ENCODE measurements around the gene MINDY2. TPM values are rescaled to one million over a fixed set of nuclear protein-coding genes. Genes with fewer than 3 reads are reported as not detected.

Gene MINDY2
- total and polyA plus RNA-seq, 2 of the 8 experiments (the other 6 are each of a cell fraction or from before 2014, with no cell fraction given), result 3.1 to 25.7 TPM

GRCh38 chr15:58864602-58865424 lies 93.7 kb downstream of the MINDY2 start:
- WGBS, 2 experiments (ENCODE audit: extremely low coverage in 1 of 2, insufficient coverage in 1 of 2, insufficient read length in 1 of 2, insufficient replicate concordance in 2 of 2, low coverage in 1 of 2, low lambda C conversion rate in 2 of 2, missing lambda C conversion rate in 1 of 2), result 27% methylated on average over 47 of the region's 54 CpGs; no CpG with 5 or more reads in 1 of the 2 experiments
- Histone ChIP-seq H4K91ac (replicated peaks; ENCODE audit: insufficient read length, low read length) (peak overlapping the region; percentile 66), H2BK12ac (ENCODE audit: low read depth, low read length) (peak overlapping the region; percentile 79), H3K23me2 (ENCODE audit: low read depth, low read length) (peaks cover 4% of the 10 kb centered on the region; the same call in 1 of the 2 replicates), H2BK20ac (ENCODE audit: low read length) (peak overlapping the region; percentile 82; the same call in 1 of the 2 replicates), H3K79me1 (ENCODE audit: low read depth, low read length) (no peaks in the 10 kb centered on the region), H3K4me2 (ENCODE audit: insufficient read depth in 1 of 2, low read depth in 2 of 2, low read length in 2 of 2) (peak overlapping the region; percentile 67 to 74), H3K36me3 (ENCODE audit: control insufficient read depth in 2 of 4, insufficient read depth in 4 of 4, low read length in 3 of 4) (no peaks in the 10 kb centered on the region), H3K23ac (ENCODE audit: insufficient read length) (no peak overlapping the region), H3K4ac (replicated peaks; ENCODE audit: insufficient read length, low read depth, low read length) (no peak overlapping the region), H3K27ac (ENCODE audit: low read depth, low read length) (no peak overlapping the region), H3K14ac (ENCODE audit: insufficient read length) (no peak overlapping the region), H2AK5ac (ENCODE audit: low read depth, low read length) (no peak overlapping the region), H3K9me3 (ENCODE audit: insufficient read depth in 2 of 2, low read depth in 1 of 2, low read length in 1 of 2) (no peaks in the 10 kb centered on the region; a peak in 1 of 4 replicates), H3K18ac (ENCODE audit: extremely low read depth, low read length) (peak overlapping the region; percentile 76), H3K9ac (replicated peaks in 1 of 4; ENCODE audit: extremely low read depth in 1 of 4, low read depth in 3 of 4, low read length in 3 of 4) (peak overlapping the region in 2 of 4 experiments; percentile 36 to 53; a peak in 4 of 7 replicates), H3K79me2 (ENCODE audit: control insufficient read depth in 1 of 2, insufficient read depth in 2 of 2, low read length in 2 of 2) (no peaks in the 10 kb centered on the region), H2BK15ac (ENCODE audit: low read length) (peak overlapping the region; percentile 14), H3K4me1 (replicated peaks in 1 of 4; ENCODE audit: control insufficient read depth in 3 of 4, insufficient read depth in 4 of 4, low read length in 3 of 4) (peaks cover 0 to 11% (median 5%) of the 10 kb centered on the region in 4 experiments; a peak in 3 of 7 replicates), H2AFZ (ENCODE audit: low read length) (peak overlapping the region; percentile 97), H4K5ac (ENCODE audit: insufficient read length, low read depth, low read length) (no peak overlapping the region), H4K20me1 (replicated peaks in 1 of 2; ENCODE audit: control insufficient read depth in 1 of 2, insufficient read depth in 2 of 2, low read length in 2 of 2) (no peaks in the 10 kb centered on the region), H2BK5ac (ENCODE audit: low read depth, low read length) (peak overlapping the region; percentile 26; the same call in 1 of the 2 replicates), H3K4me3 (ENCODE audit: extremely low read depth in 1 of 4, insufficient read depth in 2 of 4, low read depth in 3 of 4, low read length in 4 of 4) (peak overlapping the region; percentile 4 to 51 (median 11); a peak in 6 of 8 replicates), H4K8ac (ENCODE audit: extremely low read depth, insufficient read depth, low read length) (peak overlapping the region; percentile 97), H3K27me3 (replicated peaks in 1 of 4; ENCODE audit: control insufficient read depth in 3 of 4, extremely low read depth in 1 of 4, insufficient read depth in 3 of 4, low read length in 3 of 4) (peaks cover 0 to 5% (median 0%) of the 10 kb centered on the region in 4 experiments; a peak in 2 of 7 replicates), H2BK120ac (replicated peaks; ENCODE audit: low read depth, low read length) (no peak overlapping the region), H3K56ac (replicated peaks; ENCODE audit: insufficient read length, low read depth, low read length) (no peak overlapping the region)
- ChIA-PET POLR2A (ENCODE audit: partially characterized antibody) (interaction anchor here (0.6 to 2.9 kb wide), 7 partner anchors 11 to 115 kb away, joined by 3 to 46 read pairs (median 3); partner anchors contain the start of genes ADAM10 and MINDY2), CTCF (ENCODE audit: partially characterized antibody) (interaction anchor here (0.5 to 3.4 kb wide), 18 partner anchors 9 to 668 kb away, joined by 3 to 18 read pairs (median 4); no protein-coding TSS in a partner anchor)
- DNase-seq (ENCODE audit: low read depth in 1 of 2, low spot score in 2 of 2), result peak; percentile 27 to 83
- no peak for FAIRE-seq
- TF ChIP-seq TAF1 (IDR thresholded peaks at IDR 0.05; ENCODE audit: low read depth, low read length), result 0 out of 2 replicates have a peak, but pooled peaks have one; percentile 15
- no peak for TF ChIP-seq NANOG (IDR thresholded peaks at IDR 0.05; ENCODE audit: insufficient read depth, low read depth, low read length, poor library complexity, severe bottlenecking)
- peak; percentile 78 for TF ChIP-seq ASH2L (IDR thresholded peaks at IDR 0.05; ENCODE audit: low read length)
- no peak for TF ChIP-seq KDM4A (IDR thresholded peaks at IDR 0.05; ENCODE audit: low read depth, low read length, severe bottlenecking)
- TF ChIP-seq CTCF (IDR thresholded peaks at IDR 0.05; ENCODE audit: control extremely low read depth in 1 of 3, insufficient read depth in 1 of 3, low read depth in 1 of 3, low read length in 3 of 3), result no peak
- TF ChIP-seq, protein P1, sequence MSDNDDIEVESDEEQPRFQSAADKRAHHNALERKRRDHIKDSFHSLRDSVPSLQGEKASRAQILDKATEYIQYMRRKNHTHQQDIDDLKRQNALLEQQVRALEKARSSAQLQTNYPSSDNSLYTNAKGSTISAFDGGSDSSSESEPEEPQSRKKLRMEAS (IDR thresholded peaks at IDR 0.05), result peak; percentile 98
- TF ChIP-seq HDAC2 (IDR thresholded peaks at IDR 0.05; ENCODE audit: borderline replicate concordance in 1 of 2, low read depth in 2 of 2, low read length in 2 of 2), result peak in 1 of 2 experiments; percentile 64; a peak in 1 of 4 replicates

Measured in H1 (cell line).